GM12878 (cell line): ENCODE measurements around the gene MGA. TPM values are rescaled to one million over a fixed set of nuclear protein-coding genes. Genes with fewer than 3 reads are reported as not detected.

Source experiments
- ATAC-seq: fragments of 200-7000 bp; cut with Tn5 transposase; 3 replicates; pipeline ENCODE4 v1.9.1; 2020; ENCODE audit warnings: mild to moderate bottlenecking, moderate library complexity
- BruUV-seq: library from RNA; stranded (reverse); fragments of 400-500 nt; replicated peaks from 2 replicates; lab custom pipeline; 2021; lab: Mats Ljungman, UMichigan
- CTCF ChIA-PET: fragments of 300-600 bp; sonication (Branson Sonifier 250); formaldehyde crosslinking; extraction: SDS; loops from one replicate; lab custom pipeline; 2021; ENCODE audit warnings: inconsistent platforms; lab: Yijun Ruan, JAX
- POLR2A ChIA-PET: fragments of 350-600 bp; formaldehyde crosslinking; extraction: SDS; loops from one replicate; lab custom pipeline; 2021; ENCODE audit warnings: inconsistent platforms; lab: Charles Lee
- RAD21 ChIA-PET: fragments of 300-600 bp; sonication (Branson Sonifier 250); formaldehyde crosslinking; loops from one replicate; lab custom pipeline; 2023; ENCODE audit warnings: antibody characterized with exemption; ENCODE audit not compliant: unreplicated experiment; lab: Charles Lee
- SMC1A ChIA-PET: fragments of 300-600 bp; sonication (Branson Sonifier 250); formaldehyde crosslinking; loops from one replicate; lab custom pipeline; 2023; ENCODE audit not compliant: unreplicated experiment, uncharacterized antibody; lab: Charles Lee
- DNase-seq: peaks from one replicate; pipeline ENCODE4 v3.0.0-alpha.2; 2011; ENCODE audit warnings: low read depth, low spot score
- FAIRE-seq: peaks from 3 replicates; lab custom pipeline; 2011; peaks lifted over from hg19 to GRCh38; lab: Jason Lieb, UNC
- H2AFZ ChIP-seq: 2 replicates; pipeline ENCODE4 v1.6.0; 2011; ENCODE audit warnings: low read depth, low read length, control low read depth; ENCODE audit not compliant: control insufficient read depth
- H3K27ac ChIP-seq: 2 replicates; pipeline ENCODE4 v1.5.1; 2011; ENCODE audit warnings: control low read depth; ENCODE audit not compliant: control insufficient read depth, insufficient read depth
- H3K27me3 ChIP-seq, 2 experiments: replicated peaks in 1 of 2; 2 replicates each; pipeline versions ENCODE4 v1.6.0 to v1.6.1; 2011; ENCODE audit warnings: low read length in 1 of 2; ENCODE audit not compliant: control insufficient read depth in 2 of 2, insufficient read depth in 2 of 2
- H3K36me3 ChIP-seq, 2 experiments: 2 replicates each; pipeline ENCODE4 v1.5.1; 2011; ENCODE audit warnings: low read length in 1 of 2; ENCODE audit not compliant: control insufficient read depth in 2 of 2, insufficient read depth in 2 of 2
- H3K4me1 ChIP-seq: 2 replicates; pipeline ENCODE4 v1.6.1; 2011; ENCODE audit warnings: mild to moderate bottlenecking, low read length, moderate library complexity, mixed read lengths; ENCODE audit not compliant: control insufficient read depth, insufficient read depth
- H3K4me2 ChIP-seq: 2 replicates; pipeline ENCODE4 v1.6.0; 2011; ENCODE audit warnings: control low read depth; ENCODE audit not compliant: control insufficient read depth, insufficient read depth
- H3K4me3 ChIP-seq: fragments of 200-600 bp; sonication (generic); 2 replicates; pipeline ENCODE4 v1.5.1; 2016
- H3K79me2 ChIP-seq: 2 replicates; pipeline ENCODE4 v1.6.0; 2011; ENCODE audit warnings: low read length; ENCODE audit not compliant: control insufficient read depth, insufficient read depth
- H3K9ac ChIP-seq: 2 replicates; pipeline ENCODE4 v1.8.0; 2011; ENCODE audit warnings: low read length, control low read depth, mixed read lengths; ENCODE audit not compliant: control insufficient read depth, insufficient read depth
- H3K9me3 ChIP-seq: replicated peaks from 3 replicates; pipeline ENCODE4 v1.5.1; 2011; ENCODE audit warnings: mild to moderate bottlenecking, low read length; ENCODE audit not compliant: control insufficient read depth, insufficient read depth
- H4K20me1 ChIP-seq: 2 replicates; pipeline ENCODE4 v1.6.0; 2011; ENCODE audit not compliant: control insufficient read depth, insufficient read depth
- BCLAF1 ChIP-seq: fragments of 450-650 bp; IDR thresholded peaks from 2 replicates; pipeline ENCODE4 v1.6.1; 2017; ENCODE audit warnings: antibody characterized with exemption, mild to moderate bottlenecking, moderate library complexity
- CEBPZ ChIP-seq: fragments of 150-350 bp; IDR thresholded peaks from 2 replicates; pipeline ENCODE4 v1.6.1; 2016; ENCODE audit warnings: low read depth, low read length
- CREB1 ChIP-seq: IDR thresholded peaks from 2 replicates; pipeline ENCODE4 v1.6.1; 2012; ENCODE audit warnings: low read depth, mild to moderate bottlenecking, inconsistent platforms
- EED ChIP-seq: sonication (generic); IDR thresholded peaks from 2 replicates; pipeline ENCODE4 v1.6.1; 2016; ENCODE audit warnings: antibody characterized with exemption, low read depth
- EP300 ChIP-seq, 2 experiments: fragments of 150-350 bp in 1 of 2; IDR thresholded peaks; 2 replicates each; pipeline ENCODE4 v1.6.1; 2011 to 2012; ENCODE audit warnings: low read depth in 2 of 2, low read length in 2 of 2, borderline replicate concordance in 1 of 2, improper control_type of control experiment in 1 of 2, inconsistent platforms in 1 of 2; ENCODE audit not compliant: control insufficient read depth in 1 of 2
- MEF2B ChIP-seq: fragments of 450-650 bp; IDR thresholded peaks from 2 replicates; pipeline ENCODE4 v1.6.1; 2018; ENCODE audit warnings: mild to moderate bottlenecking, moderate library complexity; ENCODE audit not compliant: partially characterized antibody, poor library complexity, severe bottlenecking
- NFXL1 ChIP-seq: fragments of 450-650 bp; IDR thresholded peaks from 2 replicates; pipeline ENCODE4 v1.6.1; 2017; ENCODE audit warnings: antibody characterized with exemption, mild to moderate bottlenecking, borderline replicate concordance
- PAX8 ChIP-seq: fragments of 450-650 bp; IDR thresholded peaks from 2 replicates; pipeline ENCODE4 v1.6.1; 2017; ENCODE audit warnings: mild to moderate bottlenecking, moderate library complexity
- POLR2AphosphoS2 ChIP-seq: IDR thresholded peaks from 2 replicates; pipeline ENCODE4 v1.6.1; 2011; ENCODE audit warnings: low read depth, mild to moderate bottlenecking, low read length, improper control_type of control experiment, moderate library complexity
- STAT1 ChIP-seq: fragments of 450-650 bp; conservative IDR thresholded peaks from 2 replicates; pipeline ENCODE4 v1.6.1; 2014; ENCODE audit warnings: antibody characterized with exemption, mild to moderate bottlenecking
- WRNIP1 ChIP-seq: IDR thresholded peaks from 2 replicates; pipeline ENCODE4 v1.6.1; 2011; ENCODE audit warnings: low read depth, low read length, improper control_type of control experiment, borderline replicate concordance
- ZBTB33 ChIP-seq: fragments of 450-650 bp; IDR thresholded peaks from 2 replicates; pipeline ENCODE4 v1.6.1; 2017; ENCODE audit warnings: mild to moderate bottlenecking
- WGBS: methylation state at CpG from one replicate; pipeline ENCODE4 v1.1.6; 2016; ENCODE audit warnings: low lambda C conversion rate; ENCODE audit not compliant: insufficient replicate concordance, insufficient coverage; ENCODE audit errors: missing lambda C conversion rate; 5-methylcytosine and 5-hydroxymethylcytosine counted together
- in situ Hi-C: fragments of 300-500 bp; cut with MboI; formaldehyde crosslinking; loops from 9 replicates; pipeline ENCODE4 v1.14.3; 2018; ENCODE audit warnings: mixed read lengths
- intact Hi-C: fragments of 100-400 bp; cut with micrococcal nuclease; formaldehyde crosslinking; loops from one replicate; pipeline ENCODE4 v1.14.2; 2022; ENCODE audit not compliant: unreplicated experiment
- polyA plus RNA-seq, 11 experiments: library from polyadenylated mRNA; depleted of rRNA in 4 of 11; unstranded in 6 of 11; stranded (reverse) in 5 of 11; fragments of >200 nt; fragmentation: Nextera tagmentation in 4 of 11; fragmentation: Illumina TruSeq in 1 of 11; extraction: Ambion mirVana in 4 of 11; extraction: Trizol in 1 of 11; gene quantifications; 1 replicate in 1 of 11; 2 replicates in 10 of 11; pipeline versions ENCODE4 v1.2.1 to v1.2.3, GENCODE V29; 2011 to 2016; ENCODE audit warnings: inconsistent platforms in 2 of 11, missing spikeins in 2 of 11, low read depth in 1 of 11
- total RNA-seq, 4 experiments: library from RNA; depleted of rRNA in 3 of 4; stranded (reverse); fragments of >200 nt in 3 of 4; fragmentation: Illumina TruSeq in 1 of 4; extraction: Trizol in 1 of 4; gene quantifications; 2 replicates each; pipeline versions ENCODE4 v1.2.1 to v1.2.3, GENCODE V29; 2013 to 2021

Gene MGA
- total and polyA plus RNA-seq, 10 of the 15 experiments (the other 5 are each of a cell fraction or from before 2014, with no cell fraction given): 2.6 to 29.6 (median 17.0) TPM

GRCh38 chr15:41794081-41794480, 133.9 kb downstream of the MGA start:
- SMC1A ChIA-PET: interaction anchor here (1.2 to 12.8 kb wide), 3 partner anchors 9 to 17 kb away, joined by 3 to 189 read pairs (median 3); partner anchors contain the start of gene MAPKBP1
- FAIRE-seq (no peak), DNase-seq (no peak), ATAC-seq (no peak)
- Histone ChIP-seq H3K9ac (no peak overlapping the region), H3K4me3 (no peak overlapping the region), H4K20me1 (no peaks in the 10 kb centered on the region), H3K4me1 (peaks cover 45% of the 10 kb centered on the region), H2AFZ (no peak overlapping the region), H3K4me2 (no peak overlapping the region), H3K79me2 (peaks cover 23% of the 10 kb centered on the region), H3K27me3 (no peaks in the 10 kb centered on the region), H3K27ac (no peak overlapping the region), H3K9me3 (no peaks in the 10 kb centered on the region), H3K36me3 (no peaks in the 10 kb centered on the region; a peak in 1 of 4 replicates)
- POLR2A ChIA-PET: interaction anchor here (12.8 kb wide), 1 partner anchor 16 kb away, joined by 170 read pairs; the partner anchor contains the start of gene MAPKBP1
- TF ChIP-seq CREB1 (no peak), EED (no peak), NFXL1 (no peak), PAX8 (no peak), ZBTB33 (no peak), POLR2AphosphoS2 (no peak), WRNIP1 (no peak), MEF2B (no peak), CEBPZ (no peak), BCLAF1 (no peak), EP300 (IDR thresholded peaks at IDR 0.05; ENCODE audit: borderline replicate concordance in 1 of 2, control insufficient read depth in 1 of 2, low read depth in 2 of 2, low read length in 2 of 2) (no peak), STAT1 (no peak)
- intact Hi-C loops (no loop called here), in situ Hi-C loops (no loop called here)
- WGBS: 96% methylated on average over 4 of the region's 4 CpGs
- RAD21 ChIA-PET: interaction anchor here (1.0 to 12.8 kb wide), 3 partner anchors 17 to 111 kb away, joined by 3 to 169 read pairs (median 5); partner anchors contain the start of gene MAPKBP1
- CTCF ChIA-PET: interaction anchor here (5.3 to 12.6 kb wide), 2 partner anchors 17 to 19 kb away, joined by 27 to 179 read pairs; partner anchors contain the start of gene MAPKBP1
- BruUV-seq: no TSS peak
